NK-92 treated with Interleukin-12 subunit alpha and Interleukin-12 subunit beta, amount 100 ng/mL, for 24 hours (cell line): ENCODE measurements around the gene ZNF444.
"Not testable (repeated sequence)": the region's sequence is repeated elsewhere in the genome, so short reads cannot be mapped to it uniquely, and the experiment has no call there.

Experiments
- DNase-seq: peaks from one replicate; lab custom pipeline; 2025; lab: John Stamatoyannopoulos, UW

ZNF444 gene

DNA sequence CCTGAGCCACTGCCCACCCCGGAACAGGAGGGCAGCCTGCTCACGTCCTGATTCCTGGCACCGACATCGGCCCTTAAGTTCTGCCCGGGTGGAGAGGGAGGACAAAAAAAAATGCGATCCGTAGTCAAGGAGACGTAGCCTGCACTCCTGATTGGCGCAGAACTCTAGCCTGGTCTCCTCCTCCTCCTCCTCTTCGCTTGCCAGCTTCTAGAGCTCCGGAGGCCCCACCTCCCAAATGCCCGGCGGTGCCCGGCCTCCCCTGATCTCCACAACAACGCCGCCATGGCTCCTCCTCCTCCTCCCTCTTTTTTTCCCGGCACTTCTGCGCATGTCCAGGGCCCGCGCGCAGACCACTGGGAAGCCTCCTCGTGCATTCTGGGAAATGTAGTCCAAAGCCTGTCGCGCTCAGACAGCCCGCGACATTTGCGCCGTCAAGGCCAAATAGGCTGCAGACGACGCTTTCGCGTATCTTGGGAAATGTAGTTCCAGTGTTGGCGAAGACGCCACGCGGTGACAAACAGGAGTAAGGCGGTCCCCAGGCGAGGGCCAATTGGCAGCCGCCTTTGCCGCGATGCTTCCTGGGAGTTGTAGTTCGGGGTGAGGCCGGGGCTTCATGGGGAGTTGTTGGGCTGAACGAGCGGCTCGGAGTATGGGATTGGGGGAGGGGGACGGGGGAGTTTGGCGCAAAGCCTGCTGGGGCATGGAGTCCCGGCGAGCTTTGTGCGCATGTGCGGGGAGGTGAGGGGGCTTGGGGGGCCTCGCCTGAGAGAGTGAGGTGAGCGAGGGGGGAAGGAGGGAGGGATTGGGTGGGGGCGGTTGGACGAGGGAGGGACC, at the start of gene ZNF444:
Gene ZNF444, plus strand, starts transcription at position 705 of the 834 bp plus-strand sequence. CDS start 5,625 bp downstream, outside the sequence.
- DNase-seq = peak; percentile 98

DNA sequence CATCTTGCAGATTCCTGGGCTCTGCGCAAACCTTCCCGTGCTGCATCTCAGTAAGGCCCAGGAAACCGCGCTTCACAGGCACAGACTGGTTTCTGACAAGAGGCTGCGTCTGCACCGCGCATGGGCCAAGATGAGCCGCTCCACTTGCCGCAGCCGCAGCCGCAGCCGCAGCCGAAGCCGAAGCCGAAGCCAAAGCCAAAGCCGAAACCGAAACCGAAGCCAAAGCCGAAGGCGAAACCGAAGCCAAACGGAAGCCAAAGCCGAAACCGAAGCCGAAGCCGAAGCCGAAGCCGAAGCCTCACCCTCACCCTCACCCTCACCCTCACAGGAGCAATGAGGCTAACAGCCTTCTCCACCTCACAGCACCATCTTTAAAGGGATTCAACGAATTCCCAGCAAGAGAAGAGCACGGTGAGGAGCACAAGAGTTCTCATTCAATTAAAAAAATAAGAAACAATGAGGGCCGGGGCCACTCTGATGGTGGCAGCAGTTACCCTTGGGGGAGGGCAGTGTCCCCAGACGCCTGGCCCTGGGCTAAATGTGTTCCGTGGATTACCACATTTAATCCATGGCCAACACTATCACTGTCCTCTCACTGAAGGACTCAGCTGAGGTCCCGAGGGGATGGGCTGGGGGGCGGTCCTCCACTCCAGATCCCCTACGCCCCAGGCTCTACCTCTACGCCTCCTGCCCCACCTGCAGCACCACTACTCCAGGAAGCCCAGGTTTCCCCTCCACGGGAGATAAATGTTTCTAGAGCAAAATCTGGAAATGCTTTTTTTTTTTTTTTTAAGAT, 49.1 kb upstream of the ZNF444 start:
- no peak for DNase-seq

DNA sequence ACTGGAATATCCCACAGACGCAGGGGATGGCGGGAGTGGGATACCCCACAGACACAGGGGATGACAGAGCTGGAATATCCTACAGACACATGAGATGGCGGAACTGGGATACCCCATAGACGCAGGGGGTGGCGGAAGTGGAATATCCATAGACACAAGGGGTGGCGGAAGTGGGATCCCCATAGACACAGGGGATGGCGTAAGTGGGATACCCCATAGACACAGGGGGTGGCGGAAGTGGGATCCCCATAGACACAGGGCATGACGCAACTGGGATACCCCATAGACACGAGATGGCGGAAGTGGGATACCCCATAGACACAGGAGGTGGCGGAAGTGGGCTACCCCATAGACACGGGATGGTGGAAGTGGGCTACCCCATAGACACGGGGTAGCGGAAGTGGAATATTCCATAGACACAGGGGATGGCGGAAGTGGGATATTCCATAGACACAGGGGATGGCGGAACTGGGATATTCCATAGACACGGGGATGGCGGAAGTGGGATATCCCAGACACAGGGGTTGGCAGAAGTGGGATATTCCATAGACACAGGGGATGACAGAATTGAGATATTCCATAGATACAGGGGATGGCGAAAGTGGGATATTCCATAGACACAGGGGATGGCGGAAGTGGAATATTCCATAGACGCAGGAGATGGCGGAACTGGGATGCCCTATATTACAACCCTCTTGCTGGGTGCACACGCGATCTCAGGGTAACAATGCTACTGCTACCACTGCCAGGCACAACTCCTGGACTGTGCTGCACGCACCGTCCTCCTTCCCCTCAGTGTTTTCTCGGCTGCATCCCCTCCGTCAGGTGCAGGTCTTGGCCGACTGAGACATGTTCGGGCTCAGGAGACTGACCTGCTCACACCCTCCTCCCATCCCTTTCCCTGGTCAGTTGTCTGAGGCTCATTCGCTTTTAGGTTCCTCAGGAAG, 48.1 kb upstream of the ZNF444 start:
- no peak for DNase-seq

DNA sequence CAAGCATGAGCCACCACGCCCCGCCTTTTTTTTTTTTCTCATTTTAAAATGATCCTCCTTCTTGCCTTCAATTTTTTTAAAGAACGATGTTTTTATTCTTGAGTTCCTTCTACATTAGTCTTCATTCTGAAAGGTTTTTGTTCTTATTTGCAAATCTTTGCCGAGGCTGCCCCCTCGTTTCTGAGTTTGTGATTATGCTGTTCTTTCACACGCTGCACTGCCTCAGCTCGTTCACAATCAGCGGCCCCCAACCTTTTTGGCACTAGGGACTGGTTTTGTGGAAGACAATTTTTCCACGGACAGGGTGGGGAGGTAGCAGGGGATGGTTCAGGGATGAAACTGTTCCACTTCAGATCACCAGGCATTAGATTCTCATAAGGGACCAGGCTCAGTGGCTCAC, 46.6 kb upstream of the ZNF444 start:
- DNase-seq = no peak

DNA sequence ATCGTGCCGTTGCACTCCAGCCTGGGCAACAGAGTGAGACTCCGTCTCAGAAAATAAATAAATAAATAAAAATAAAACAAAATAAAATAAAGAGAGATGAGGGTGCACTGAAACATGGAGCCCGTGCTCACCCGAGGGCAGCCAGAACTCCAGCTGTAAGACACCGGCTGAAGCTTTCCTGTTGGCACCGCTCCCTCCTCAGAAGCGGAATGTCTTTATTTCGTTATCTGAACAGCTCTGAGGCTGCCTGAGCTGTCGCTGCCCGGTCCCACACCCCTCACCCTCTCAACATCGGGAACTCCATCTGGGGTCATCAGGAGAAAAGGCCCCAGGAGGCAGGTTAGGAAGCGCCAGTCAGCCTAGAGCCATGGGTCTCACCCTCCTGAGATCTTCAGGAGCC, 44.4 kb upstream of the ZNF444 start:
- DNase-seq = no peak

DNA sequence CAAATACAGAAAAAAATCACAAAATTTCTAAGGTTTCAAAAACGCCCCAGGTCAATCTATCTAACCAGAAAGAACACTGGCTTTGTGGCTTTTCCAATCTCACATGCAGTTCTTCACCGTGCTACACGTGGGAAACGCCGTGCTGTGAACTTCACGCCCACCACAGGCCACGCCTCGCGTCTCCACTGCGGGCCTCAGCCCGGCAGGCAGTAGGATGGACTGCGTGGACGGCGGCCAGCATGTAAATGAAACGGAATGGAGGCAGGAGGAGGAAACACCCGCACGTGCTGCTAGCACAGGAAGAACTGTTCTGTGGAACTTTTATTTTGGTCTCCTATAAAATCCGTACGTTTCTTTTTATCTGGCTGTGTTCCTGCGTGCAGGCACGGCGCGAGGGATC, 43.8 kb upstream of the ZNF444 start:
- no peak for DNase-seq

DNA sequence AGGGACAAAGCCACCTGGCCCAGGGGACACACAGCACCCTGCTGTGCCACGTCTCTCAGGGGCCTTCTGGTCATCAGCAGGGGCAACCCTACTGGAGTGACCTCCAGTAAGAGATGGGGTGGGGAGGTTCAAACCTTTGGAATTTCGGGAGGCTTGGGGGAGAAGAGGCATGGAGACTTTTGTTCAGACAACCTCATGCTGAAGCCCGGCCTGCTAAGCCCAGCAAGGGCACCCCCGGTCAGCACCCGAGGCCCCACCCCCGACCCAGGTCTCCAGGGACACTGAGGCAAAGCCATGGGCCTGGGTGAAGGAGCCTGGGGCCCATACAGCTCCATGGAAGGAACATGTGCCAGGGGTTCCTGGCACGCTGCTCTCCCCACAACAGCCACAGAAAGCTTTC, 43.3 kb upstream of the ZNF444 start:
- DNase-seq = no peak

DNA sequence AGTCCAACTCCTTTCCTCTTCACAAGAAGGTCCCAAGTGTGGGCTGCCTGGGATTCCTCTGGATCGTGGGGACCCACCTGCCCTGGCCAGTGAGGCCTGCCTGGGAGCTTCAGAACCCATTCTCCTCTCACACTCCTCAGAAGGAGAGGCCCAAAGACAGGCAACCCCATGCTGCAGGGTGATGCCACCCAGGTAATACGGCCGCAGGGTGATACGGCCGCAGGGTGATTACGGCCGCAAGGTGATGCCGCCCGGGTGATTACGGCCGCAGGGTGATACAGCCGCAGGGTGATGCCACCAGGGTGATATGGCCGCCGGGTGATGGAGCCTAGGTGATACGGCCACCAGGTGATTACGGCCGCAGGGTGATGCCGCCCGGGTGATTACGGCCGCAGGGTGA, 42.9 kb upstream of the ZNF444 start:
- DNase-seq = not testable (repeated sequence)

DNA sequence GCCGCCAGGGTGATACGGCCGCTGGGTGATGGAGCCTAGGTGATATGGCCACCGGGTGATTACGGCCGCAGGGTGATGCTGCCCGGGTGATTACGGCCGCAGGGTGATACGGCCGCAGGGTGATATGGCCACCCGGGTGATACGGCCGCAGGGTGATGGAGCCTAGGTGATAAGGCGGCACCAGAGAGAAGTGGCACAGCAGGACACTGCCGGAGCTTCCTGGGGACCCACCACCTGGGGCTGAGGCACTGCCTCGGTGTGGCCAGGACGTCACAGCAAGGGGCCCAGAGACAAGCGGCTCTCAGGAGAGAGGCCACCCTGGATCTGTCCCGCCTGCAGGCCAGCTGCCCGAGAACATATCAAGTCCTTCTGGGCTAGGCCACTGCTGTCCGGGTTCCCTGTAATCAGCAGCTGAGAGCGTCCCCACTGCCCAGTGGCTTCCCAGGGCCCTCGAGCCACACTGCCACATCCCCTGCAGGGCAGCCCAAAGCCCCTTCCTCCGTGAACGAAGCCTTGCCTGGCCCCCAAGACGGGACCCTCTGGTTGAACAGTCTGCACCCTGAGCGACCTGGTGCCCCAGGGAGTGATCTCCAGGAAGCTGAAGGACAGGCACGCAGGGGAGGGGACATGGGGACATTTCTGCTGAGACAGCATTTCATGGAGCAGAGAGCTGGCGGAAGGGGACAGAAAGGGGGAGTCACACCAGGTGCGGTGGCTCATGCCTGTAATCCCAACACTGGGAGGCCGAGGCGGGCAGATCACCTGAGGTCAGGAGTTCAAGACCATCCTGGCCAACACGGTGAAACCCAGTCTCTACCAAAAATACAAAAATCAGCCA, 42.1 kb upstream of the ZNF444 start:
- no peak for DNase-seq

DNA sequence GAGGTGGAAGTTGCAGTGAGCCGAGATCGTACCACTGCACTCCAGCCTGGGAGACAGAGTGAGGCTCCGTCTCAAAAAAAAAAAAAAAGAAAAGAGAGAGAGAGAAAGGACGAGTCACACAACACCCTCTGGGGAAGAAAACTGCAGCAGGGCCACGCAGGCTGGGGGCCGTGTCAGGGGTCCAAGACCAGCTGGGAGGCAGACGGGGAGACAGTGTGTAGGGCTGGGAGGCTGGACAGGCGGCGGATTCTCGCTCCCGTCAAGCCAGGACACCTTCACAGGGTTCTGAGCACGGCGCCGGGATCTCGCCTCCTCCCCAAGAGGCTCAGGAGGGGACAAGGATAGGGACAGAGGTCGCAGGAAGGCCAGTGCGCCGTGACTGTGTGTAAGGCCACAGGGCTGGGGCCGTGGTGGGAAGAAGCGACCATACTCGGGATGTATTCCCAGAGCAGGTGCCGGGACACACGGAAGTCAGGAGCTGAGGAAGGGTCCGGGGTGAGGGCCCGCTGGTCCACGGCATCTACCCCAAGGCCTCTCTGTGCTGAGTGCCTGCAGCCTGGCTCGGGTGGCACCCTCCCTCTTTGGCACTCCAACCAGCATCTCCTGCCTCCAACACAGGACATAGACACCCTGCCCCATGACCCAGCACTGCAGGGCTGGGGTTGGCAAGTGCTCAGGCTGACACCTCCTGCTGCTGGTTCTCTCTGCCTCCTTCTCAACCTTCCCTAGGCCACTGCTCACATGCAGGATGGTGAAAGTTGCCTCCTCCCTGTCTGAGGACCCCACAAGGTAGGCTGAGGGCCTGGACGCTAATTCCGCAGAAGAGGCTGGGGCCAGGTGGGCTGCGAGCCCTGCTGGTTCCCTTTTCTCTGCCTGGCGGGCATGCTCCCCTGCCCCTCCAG, 41.2 kb upstream of the ZNF444 start:
- DNase-seq = no peak

DNA sequence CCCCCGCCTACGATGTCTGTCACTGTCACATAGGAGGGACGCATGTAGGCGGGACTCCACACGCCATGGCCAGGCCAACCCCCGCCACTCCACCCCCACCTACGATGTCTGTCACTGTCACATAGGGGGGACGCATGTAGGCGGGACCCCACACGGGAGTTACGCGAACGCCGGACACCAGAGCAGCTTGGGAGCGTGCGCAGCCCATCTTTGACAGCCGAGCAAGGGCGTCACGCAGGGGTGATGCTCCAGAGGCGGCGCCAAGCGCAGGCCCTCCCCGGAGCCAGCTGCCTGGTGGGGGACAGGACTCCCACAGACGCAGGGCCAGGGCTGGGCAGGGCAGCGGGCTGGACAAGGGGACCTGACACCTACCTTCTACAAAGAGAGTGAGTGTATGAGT, 40.0 kb upstream of the ZNF444 start:
- no peak for DNase-seq

DNA sequence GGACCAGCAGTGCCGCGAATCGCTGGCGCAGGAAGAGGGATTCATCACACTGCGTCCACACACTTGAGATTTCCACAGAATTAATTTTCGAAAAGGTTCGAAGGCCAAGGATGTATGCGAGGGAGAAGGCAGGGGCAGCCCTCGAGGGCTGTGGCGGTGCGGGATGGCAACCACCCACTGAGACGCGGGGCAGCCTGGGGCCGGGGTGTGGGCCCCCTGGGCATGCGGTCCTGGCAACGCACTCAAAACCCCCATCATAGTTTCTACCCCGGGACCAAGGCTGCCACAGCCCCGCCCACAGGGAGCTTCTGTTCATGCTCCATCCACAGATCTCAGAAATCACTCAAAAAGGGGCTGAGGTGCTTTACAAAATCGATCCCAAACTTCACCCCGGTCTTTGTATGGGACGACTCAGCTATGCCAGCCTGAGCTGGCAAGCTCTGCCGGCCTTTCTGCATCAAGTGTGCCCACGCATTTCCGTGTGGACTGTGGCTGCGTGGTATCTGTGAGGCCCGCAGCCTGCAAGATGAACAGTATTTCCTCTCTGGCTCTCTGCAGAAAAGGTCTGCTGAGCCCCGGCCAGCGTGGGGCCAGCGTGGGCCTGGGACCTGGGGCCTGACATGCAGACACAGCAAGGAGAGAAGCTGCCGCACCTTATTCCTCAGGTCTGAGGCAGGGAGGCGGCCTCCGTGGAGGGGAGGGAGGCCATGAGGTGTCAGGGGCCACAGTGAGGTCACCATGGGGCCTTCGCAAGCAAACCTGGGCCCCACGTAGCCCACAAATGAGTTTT, 39.1 kb upstream of the ZNF444 start:
- no peak for DNase-seq

DNA sequence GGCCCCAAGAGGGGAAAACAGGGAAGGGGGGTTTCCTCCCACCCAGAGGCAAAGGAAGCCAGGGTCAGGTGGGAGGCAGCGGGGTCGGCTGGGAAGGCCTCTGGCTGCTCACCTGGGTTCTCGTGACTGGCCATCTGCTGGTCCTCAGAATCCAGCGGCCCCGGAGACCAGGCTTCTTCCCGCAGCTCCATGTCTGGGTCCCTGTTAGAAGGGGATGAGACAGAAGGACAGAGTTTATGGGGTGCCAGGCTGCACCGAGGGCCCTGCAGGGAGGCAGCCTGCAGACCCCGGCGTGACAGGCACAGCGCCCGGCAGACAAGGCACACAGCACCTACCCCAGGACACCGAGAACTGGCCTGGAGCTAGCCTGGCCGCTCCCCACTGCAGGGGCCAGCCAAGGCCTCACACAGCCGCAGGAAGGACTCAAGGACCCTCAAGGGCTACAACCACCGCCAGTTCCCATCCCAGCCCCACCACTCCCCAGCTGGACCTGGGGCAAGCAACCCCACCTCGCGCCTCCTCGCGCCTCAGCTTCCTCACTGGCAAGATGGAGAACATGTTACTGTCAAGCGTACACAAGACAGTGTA, 38.0 kb upstream of the ZNF444 start:
- no peak for DNase-seq

DNA sequence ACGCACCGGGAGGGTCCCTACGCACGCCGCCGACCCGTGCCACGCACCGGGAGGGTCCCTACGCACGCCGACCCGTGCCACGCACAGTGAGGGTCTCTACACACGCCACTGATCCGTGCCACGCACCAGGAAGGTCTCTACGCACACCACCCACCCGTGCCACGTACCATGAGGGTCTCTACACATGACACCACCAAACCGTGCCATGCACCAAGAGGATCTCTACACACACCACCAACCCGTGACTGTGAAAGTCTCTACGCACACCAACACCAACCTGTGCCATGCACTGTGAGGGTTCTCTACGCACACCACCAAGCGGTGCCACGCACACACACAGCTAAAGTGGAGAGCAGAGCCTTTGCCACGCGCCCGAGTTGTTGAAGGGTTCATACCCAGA, 36.7 kb upstream of the ZNF444 start:
- no peak for DNase-seq

DNA sequence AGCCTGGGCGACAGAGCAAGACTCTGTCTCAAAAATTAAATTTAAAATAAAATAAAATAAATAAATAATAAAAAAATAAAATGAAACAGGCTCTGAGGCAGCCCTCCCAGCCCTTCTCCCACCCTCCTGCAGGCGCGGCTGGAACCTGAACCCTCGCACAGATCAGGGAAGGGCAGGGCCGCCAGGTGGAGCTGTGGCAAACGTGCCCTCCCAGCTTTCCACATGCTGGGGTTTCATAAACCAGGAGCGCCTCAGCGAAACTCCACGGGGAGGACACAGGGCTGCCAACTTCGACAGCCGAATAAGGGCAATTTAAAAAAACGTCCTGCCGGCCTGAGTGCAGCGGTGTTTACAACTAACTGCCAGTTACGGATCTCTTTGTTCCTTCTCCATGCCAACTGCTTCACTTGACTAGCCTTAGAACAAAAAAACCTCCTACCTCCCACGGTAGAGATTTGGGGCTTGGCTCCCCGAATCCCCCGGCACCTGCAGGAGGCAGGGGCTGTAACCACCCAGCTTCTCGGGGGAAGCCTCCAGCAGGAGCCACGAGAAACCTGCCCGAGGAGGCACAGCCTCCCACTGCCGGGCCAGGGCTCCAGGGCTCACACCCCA, 35.9 kb upstream of the ZNF444 start:
- DNase-seq = no peak

DNA sequence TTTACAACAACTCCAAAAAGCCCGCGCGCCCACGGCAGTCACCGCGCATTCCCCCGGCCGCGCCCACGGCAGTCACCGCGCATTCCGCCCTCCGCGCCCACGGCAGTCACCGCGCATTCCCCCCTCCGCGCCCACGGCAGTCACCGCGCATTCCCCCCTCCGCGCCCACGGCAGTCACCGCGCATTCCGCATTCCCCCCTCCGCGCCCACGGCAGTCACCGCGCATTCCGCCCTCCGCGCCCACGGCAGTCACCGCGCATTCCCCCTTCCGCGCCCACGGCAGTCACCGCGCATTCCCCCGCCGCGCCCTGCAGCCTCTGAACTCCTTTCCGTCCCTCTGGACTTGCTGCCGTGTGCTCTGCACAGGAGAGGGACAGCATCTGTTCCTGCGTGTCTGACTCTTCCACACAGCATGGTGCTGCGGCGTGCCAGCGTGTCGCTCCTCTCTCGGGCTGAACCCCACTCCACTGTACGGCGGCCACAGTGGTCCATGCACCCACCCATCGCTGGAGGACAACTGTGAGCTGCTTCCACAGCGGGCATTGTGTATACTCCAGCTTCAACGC, 35.2 kb upstream of the ZNF444 start:
- not testable (repeated sequence) for DNase-seq

DNA sequence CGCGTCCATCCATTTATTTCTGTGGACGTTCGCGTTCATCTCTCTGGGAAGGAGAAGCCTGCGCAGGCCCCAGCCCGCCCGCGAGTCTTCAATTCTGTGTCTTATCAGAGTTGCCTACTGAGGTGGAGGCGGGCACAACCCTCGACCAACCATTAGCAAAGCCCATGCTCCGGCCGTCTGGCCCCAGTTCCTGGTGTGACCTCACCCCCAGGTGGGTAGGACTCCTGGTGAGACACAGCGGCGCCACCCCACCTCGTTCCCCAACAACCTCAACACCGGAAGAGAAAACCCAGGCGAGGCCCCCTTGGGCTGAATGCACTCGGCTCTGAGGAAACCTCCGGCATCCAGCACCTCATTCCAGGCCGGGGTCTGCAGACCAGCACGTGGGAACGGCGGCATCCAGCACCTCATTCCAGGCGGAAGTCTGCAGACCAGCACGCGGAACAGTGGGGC, 34.7 kb upstream of the ZNF444 start:
- DNase-seq = no peak

DNA sequence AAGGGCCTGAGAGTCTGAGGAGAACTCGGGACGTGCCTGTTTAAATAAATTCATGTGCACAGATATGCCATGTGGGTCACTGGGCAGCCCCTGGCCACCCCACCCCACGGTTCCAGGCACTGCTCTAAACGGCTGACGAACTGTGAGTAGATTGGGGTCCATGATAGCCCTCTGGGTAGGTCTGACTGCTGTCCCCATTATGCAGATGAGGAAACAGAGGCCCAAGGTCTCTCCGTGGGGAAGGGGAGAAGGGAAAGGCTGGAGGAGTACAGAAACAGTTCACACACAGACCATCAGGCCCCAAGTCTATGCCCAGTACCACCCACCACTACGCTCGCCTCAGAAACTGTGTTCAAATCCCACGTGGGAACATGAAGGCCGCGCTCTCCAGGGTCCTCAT, 34.1 kb upstream of the ZNF444 start:
- DNase-seq = no peak
